ENCODE results near the gene CCDC85C. TPM values are rescaled to one million over a fixed set of nuclear protein-coding genes. Genes with fewer than 3 reads are reported as not detected.

CCDC85C gene
- total and polyA plus RNA-seq, 2 donors: 4.6 to 7.9 TPM

DNA sequence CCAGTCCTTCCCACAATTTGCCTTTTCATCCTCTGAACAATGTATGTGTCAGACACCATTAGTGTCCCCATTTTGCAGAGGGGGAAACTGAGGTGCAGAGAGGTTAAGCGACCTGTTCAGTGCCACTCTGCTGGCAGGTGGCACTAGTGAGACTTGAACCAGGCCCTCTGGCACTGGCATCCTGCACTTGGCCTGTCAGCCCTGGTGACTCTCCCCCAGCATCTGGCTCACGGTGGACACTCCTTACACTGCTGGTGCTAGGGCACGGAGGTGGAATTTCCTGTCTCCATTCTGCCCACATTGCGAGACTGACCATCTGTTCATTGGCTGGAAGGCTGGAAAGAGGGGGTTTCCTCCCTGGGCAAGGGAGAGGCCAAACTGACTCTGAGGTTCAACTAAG, 74.1 kb downstream of the CCDC85C start:
- no peaks in the 10 kb centered on the region for H3K4me1 ChIP-seq (ENCODE audit: control insufficient read depth in 2 of 2, insufficient read depth in 2 of 2, low read length in 2 of 2)

GRCh38 chr14:99527427-99528076, 76.5 kb downstream of the CCDC85C start:
- Histone ChIP-seq H3K4me1 (ENCODE audit: control insufficient read depth in 2 of 2, insufficient read depth in 2 of 2, low read length in 2 of 2) (no peaks in the 10 kb centered on the region), H3K27me3 (ENCODE audit: control insufficient read depth in 2 of 2, insufficient read depth in 1 of 2, low read length in 1 of 2) (no peaks in the 10 kb centered on the region), H3K9me3 (ENCODE audit: control insufficient read depth in 2 of 2, insufficient read depth in 1 of 2, low read length in 1 of 2) (no peaks in the 10 kb centered on the region), H3K36me3 (ENCODE audit: control insufficient read depth in 2 of 2, insufficient read depth in 2 of 2, low read length in 1 of 2) (no peaks in the 10 kb centered on the region), H3K4me3 (ENCODE audit: low read length in 2 of 2) (no peak overlapping the region), H3K27ac (ENCODE audit: low read depth in 1 of 2, low read length in 1 of 2) (no peak overlapping the region)
- 89% methylated on average over 19 of the region's 19 CpGs for WGBS
- DNase-seq (ENCODE audit: low read depth in 6 of 9, low spot score in 9 of 9): no peak

More for the DNA sequence above, 74.1 kb downstream of the CCDC85C start:
- no peak overlapping the region for H3K27ac ChIP-seq (ENCODE audit: low read depth in 1 of 2, low read length in 1 of 2)
- H3K36me3 ChIP-seq (ENCODE audit: control insufficient read depth in 2 of 2, insufficient read depth in 2 of 2, low read length in 1 of 2): no peaks in the 10 kb centered on the region
- H3K27me3 ChIP-seq (ENCODE audit: control insufficient read depth in 2 of 2, insufficient read depth in 1 of 2, low read length in 1 of 2): no peaks in the 10 kb centered on the region
- H3K9me3 ChIP-seq (ENCODE audit: control insufficient read depth in 2 of 2, insufficient read depth in 1 of 2, low read length in 1 of 2): no peaks in the 10 kb centered on the region
- 97% methylated on average over 4 of the region's 4 CpGs for WGBS
- no peak overlapping the region for H3K4me3 ChIP-seq (ENCODE audit: low read length in 2 of 2)
- no peak for DNase-seq (ENCODE audit: low read depth in 6 of 9, low spot score in 9 of 9)

- Histone ChIP-seq H3K4me1 (ENCODE audit: control insufficient read depth in 2 of 2, insufficient read depth in 2 of 2, low read length in 2 of 2) (no peaks in the 10 kb centered on the region), H3K9me3 (ENCODE audit: control insufficient read depth in 2 of 2, insufficient read depth in 1 of 2, low read length in 1 of 2) (no peaks in the 10 kb centered on the region), H3K36me3 (ENCODE audit: control insufficient read depth in 2 of 2, insufficient read depth in 2 of 2, low read length in 1 of 2) (no peaks in the 10 kb centered on the region), H3K27ac (ENCODE audit: low read depth in 1 of 2, low read length in 1 of 2) (no peak overlapping the region), H3K27me3 (ENCODE audit: control insufficient read depth in 2 of 2, insufficient read depth in 1 of 2, low read length in 1 of 2) (no peaks in the 10 kb centered on the region), H3K4me3 (ENCODE audit: low read length in 2 of 2) (no peak overlapping the region)
- DNase-seq (ENCODE audit: low read depth in 6 of 9, low spot score in 9 of 9): no peak
- WGBS: 95% methylated on average over 12 of the region's 12 CpGs
Observed at GRCh38 chr14:99527026-99527425, 77.0 kb downstream of the CCDC85C start.

- Histone ChIP-seq H3K9me3 (ENCODE audit: control insufficient read depth in 2 of 2, insufficient read depth in 1 of 2, low read length in 1 of 2) (no peaks in the 10 kb centered on the region), H3K4me1 (ENCODE audit: control insufficient read depth in 2 of 2, insufficient read depth in 2 of 2, low read length in 2 of 2) (no peaks in the 10 kb centered on the region), H3K27ac (ENCODE audit: low read depth in 1 of 2, low read length in 1 of 2) (no peak overlapping the region), H3K27me3 (ENCODE audit: control insufficient read depth in 2 of 2, insufficient read depth in 1 of 2, low read length in 1 of 2) (no peaks in the 10 kb centered on the region), H3K4me3 (ENCODE audit: low read length in 2 of 2) (no peak overlapping the region), H3K36me3 (ENCODE audit: control insufficient read depth in 2 of 2, insufficient read depth in 2 of 2, low read length in 1 of 2) (no peaks in the 10 kb centered on the region)
- no peak for DNase-seq (ENCODE audit: low read depth in 6 of 9, low spot score in 9 of 9)
- 95% methylated on average over 12 of the region's 12 CpGs for WGBS
Observed at GRCh38 chr14:99525699-99526080, 78.3 kb downstream of the CCDC85C start.

DNA sequence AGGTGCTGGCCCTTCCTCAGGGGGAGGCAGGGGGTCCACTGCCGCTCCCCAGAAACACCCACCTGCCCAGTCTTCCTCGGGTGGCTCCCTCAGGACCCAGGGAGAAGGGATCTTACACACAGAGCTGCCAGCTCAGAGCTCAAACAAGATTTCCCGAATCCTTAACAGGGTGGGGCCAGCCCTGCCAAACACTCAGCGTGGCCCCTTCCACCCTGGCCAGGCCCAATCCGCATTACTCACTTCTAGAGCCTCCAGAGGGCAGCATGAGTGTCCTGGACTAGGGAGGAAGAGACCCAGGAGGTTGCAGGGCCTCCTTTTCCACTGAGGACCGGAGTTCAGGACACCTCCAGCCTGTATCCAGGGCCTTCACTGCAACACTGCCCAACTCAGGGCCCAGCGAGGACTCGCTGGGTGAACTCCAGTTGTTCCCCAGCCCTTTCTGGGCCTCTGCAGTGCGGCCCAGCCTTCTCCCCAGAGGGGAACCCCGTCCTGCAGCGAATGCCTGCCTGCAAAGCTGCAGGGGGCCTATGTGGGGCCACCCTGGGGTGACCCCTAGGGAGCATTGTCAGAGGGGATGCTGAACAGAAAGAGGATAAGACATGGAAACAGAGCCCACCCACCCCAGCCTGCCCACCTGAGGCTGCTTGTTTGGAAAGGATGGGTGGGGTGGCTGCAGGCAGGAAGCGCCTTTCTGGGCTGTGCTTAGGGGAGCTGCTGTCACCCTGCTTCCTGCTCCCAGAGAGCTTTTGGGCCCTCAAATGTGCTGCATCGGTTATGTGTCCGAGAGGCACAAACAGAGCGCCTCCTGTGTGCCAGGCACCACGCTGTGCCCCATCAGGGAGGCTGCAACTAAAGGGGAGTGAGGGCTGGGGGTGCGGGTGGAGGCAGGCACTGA, 79.0 kb downstream of the CCDC85C start:
- no peak overlapping the region for H3K27ac ChIP-seq (ENCODE audit: low read depth in 1 of 2, low read length in 1 of 2)
- H3K27me3 ChIP-seq (ENCODE audit: control insufficient read depth in 2 of 2, insufficient read depth in 1 of 2, low read length in 1 of 2): no peaks in the 10 kb centered on the region
- WGBS: 82% methylated on average over 17 of the region's 17 CpGs
- H3K4me1 ChIP-seq (ENCODE audit: control insufficient read depth in 2 of 2, insufficient read depth in 2 of 2, low read length in 2 of 2): no peaks in the 10 kb centered on the region
- H3K36me3 ChIP-seq (ENCODE audit: control insufficient read depth in 2 of 2, insufficient read depth in 2 of 2, low read length in 1 of 2): no peaks in the 10 kb centered on the region
- H3K4me3 ChIP-seq (ENCODE audit: low read length in 2 of 2): no peak overlapping the region
- DNase-seq (ENCODE audit: low read depth in 6 of 9, low spot score in 9 of 9): peak in 1 of 9 donors; percentile 9
- no peaks in the 10 kb centered on the region for H3K9me3 ChIP-seq (ENCODE audit: control insufficient read depth in 2 of 2, insufficient read depth in 1 of 2, low read length in 1 of 2)

GRCh38 chr14:99524091-99524661, 79.8 kb downstream of the CCDC85C start:
- Histone ChIP-seq H3K9me3 (ENCODE audit: control insufficient read depth in 2 of 2, insufficient read depth in 1 of 2, low read length in 1 of 2) (no peaks in the 10 kb centered on the region), H3K27ac (ENCODE audit: low read depth in 1 of 2, low read length in 1 of 2) (no peak overlapping the region), H3K27me3 (ENCODE audit: control insufficient read depth in 2 of 2, insufficient read depth in 1 of 2, low read length in 1 of 2) (no peaks in the 10 kb centered on the region), H3K36me3 (ENCODE audit: control insufficient read depth in 2 of 2, insufficient read depth in 2 of 2, low read length in 1 of 2) (no peaks in the 10 kb centered on the region), H3K4me1 (ENCODE audit: control insufficient read depth in 2 of 2, insufficient read depth in 2 of 2, low read length in 2 of 2) (no peaks in the 10 kb centered on the region), H3K4me3 (ENCODE audit: low read length in 2 of 2) (no peak overlapping the region)
- no peak for DNase-seq (ENCODE audit: low read depth in 6 of 9, low spot score in 9 of 9)
- 94% methylated on average over 16 of the region's 16 CpGs for WGBS

- Histone ChIP-seq H3K4me3 (ENCODE audit: low read length in 2 of 2) (no peak overlapping the region), H3K9me3 (ENCODE audit: control insufficient read depth in 2 of 2, insufficient read depth in 1 of 2, low read length in 1 of 2) (no peaks in the 10 kb centered on the region), H3K27ac (ENCODE audit: low read depth in 1 of 2, low read length in 1 of 2) (no peak overlapping the region), H3K4me1 (ENCODE audit: control insufficient read depth in 2 of 2, insufficient read depth in 2 of 2, low read length in 2 of 2) (no peaks in the 10 kb centered on the region), H3K27me3 (ENCODE audit: control insufficient read depth in 2 of 2, insufficient read depth in 1 of 2, low read length in 1 of 2) (no peaks in the 10 kb centered on the region), H3K36me3 (ENCODE audit: control insufficient read depth in 2 of 2, insufficient read depth in 2 of 2, low read length in 1 of 2) (no peaks in the 10 kb centered on the region)
- no peak for DNase-seq (ENCODE audit: low read depth in 6 of 9, low spot score in 9 of 9)
- 92% methylated on average over 5 of the region's 5 CpGs for WGBS
Observed at GRCh38 chr14:99523704-99524055, 80.3 kb downstream of the CCDC85C start.

DNA sequence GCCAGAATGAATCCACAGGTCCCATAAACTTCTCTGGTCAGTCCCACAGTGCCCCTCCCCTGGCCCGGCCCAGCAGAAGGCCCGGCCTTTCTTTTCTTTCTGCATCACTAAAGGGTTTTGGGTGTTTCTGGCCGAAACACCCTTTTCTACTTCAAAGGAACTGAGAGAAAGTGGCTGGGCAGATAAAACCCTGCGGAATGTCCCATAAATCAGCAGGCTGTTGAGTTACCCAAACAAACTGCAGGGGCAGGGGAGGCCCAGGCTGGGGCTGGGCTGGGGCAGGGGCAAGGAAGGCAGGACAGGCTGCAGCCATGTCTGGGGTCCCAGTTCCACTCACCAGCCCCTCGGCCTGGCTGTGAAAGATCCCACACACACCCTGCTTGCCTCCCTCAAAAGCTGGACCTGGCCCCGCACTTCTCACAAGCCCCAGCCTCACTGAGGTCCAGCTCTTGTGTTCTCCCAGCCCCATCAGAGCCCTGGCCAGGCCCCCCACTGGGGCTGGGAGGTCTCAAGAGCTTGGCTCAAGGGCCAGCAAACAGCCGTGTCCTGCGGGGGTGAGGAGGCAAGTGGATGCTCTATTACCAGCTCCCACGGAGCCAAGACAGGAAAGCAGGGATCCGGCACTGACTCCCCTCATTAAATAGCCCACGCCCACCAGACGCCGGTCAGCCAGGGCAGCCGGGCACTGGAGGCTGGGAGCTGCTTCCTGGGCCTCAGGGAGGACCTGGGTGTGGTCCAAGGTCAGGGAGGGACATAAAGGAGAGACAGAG, 80.9 kb downstream of the CCDC85C start:
- no peaks in the 10 kb centered on the region for H3K27me3 ChIP-seq (ENCODE audit: control insufficient read depth in 2 of 2, insufficient read depth in 1 of 2, low read length in 1 of 2)
- H3K9me3 ChIP-seq (ENCODE audit: control insufficient read depth in 2 of 2, insufficient read depth in 1 of 2, low read length in 1 of 2): no peaks in the 10 kb centered on the region
- no peak overlapping the region for H3K27ac ChIP-seq (ENCODE audit: low read depth in 1 of 2, low read length in 1 of 2)
- H3K4me1 ChIP-seq (ENCODE audit: control insufficient read depth in 2 of 2, insufficient read depth in 2 of 2, low read length in 2 of 2): no peaks in the 10 kb centered on the region
- no peak for DNase-seq (ENCODE audit: low read depth in 6 of 9, low spot score in 9 of 9)
- H3K4me3 ChIP-seq (ENCODE audit: low read length in 2 of 2): no peak overlapping the region
- 93% methylated on average over 14 of the region's 14 CpGs for WGBS
- H3K36me3 ChIP-seq (ENCODE audit: control insufficient read depth in 2 of 2, insufficient read depth in 2 of 2, low read length in 1 of 2): no peaks in the 10 kb centered on the region
